ENCODE data around the gene KITLG.
"Not testable (repeated sequence)": the region's sequence is repeated elsewhere in the genome, so short reads cannot be mapped to it uniquely, and the experiment has no call there.

KITLG gene

GRCh38 chr12:88544991-88545980 is 35.0 kb downstream of the KITLG start:
- DNase-seq (ENCODE audit: low spot score), result no peak

GRCh38 chr12:88539893-88540292 is 40.4 kb downstream of the KITLG start:
- no peak for DNase-seq (ENCODE audit: low spot score)

DNA sequence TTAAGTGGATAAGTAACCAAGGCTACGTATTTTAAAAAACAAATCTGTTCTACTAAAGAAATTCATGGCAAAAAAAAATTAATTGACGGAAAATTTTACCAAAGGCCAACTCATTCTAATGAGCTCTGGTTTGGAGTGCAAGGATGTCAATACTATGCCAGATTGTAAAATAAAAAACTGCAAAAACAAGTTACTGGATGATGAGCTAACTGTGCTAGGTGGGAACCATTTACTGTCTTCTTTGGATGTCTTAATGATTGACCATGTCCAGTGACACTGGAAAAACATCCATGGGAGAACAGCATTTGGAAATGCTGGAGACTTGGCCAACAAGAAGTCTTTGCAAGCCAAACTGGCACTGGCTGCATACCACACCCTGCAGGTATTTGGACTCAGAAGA is 41.6 kb downstream of the KITLG start:
- no peak for DNase-seq (ENCODE audit: low spot score)

- DNase-seq (ENCODE audit: low spot score), result no peak
Observed at GRCh38 chr12:88538250-88538649, 42.0 kb downstream of the KITLG start.

DNA sequence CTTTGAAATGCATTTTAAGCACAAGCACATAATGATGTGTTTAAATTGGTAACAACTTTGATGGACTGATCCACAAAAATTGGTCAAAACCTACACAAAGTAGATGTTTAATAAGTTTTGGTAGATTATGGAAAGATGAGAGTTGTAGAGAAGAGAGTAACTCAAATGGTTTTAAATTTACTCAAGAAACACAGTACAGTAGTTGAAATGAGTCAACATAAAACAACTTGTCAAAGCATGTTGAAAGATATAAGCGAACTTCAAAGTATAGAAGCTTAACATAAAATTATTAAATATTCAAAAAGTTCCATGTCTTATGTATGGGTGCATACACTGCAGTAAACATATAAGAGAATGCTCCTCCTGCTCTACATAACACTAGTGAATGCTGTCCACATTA is 49.4 kb downstream of the KITLG start:
- no peak for DNase-seq (ENCODE audit: low spot score)

GRCh38 chr12:88529531-88530488 is 50.5 kb downstream of the KITLG start:
- no peak for DNase-seq (ENCODE audit: low spot score)

DNA sequence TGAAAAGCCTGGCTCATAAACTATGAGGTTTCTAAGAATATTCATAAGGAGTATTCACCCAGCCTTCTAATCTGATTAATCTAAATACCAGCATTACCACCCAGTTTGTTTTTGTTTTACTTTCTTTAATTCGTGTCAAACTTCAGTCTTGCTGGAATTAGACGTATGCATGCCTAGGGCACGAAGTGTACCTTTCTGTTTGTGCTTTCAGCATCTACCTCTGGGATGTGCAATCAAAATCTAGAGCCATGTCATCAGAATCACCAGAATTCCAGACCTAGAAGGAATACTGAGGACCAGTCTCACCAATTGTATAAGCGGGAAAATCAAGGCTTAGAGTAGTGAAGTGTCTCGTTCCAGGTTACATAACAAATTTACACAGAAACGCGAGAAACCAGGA is 57.3 kb downstream of the KITLG start:
- no peak for DNase-seq (ENCODE audit: low spot score)

DNA sequence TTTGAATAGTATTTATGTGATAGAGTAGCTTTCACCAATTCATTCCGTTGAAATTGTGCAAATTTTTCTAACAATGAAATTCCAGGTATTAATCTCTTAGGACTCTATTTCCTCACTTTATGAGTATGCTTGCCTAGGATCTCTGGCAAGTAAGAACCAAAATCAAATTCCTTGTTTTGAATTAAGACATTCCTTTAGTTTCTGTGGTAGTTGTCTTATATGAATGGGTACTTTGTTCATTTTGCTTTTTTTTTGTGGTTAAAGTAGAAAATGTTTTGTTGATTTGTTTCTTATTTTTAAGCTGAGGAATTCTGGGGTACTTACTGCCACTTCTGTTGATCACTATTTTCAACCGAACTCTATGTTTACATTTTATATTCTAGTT is 59.8 kb downstream of the KITLG start:
- DNase-seq (ENCODE audit: low spot score), result no peak

GRCh38 chr12:88519802-88520435 is 60.4 kb downstream of the KITLG start:
- no peak for DNase-seq (ENCODE audit: low spot score)

DNA sequence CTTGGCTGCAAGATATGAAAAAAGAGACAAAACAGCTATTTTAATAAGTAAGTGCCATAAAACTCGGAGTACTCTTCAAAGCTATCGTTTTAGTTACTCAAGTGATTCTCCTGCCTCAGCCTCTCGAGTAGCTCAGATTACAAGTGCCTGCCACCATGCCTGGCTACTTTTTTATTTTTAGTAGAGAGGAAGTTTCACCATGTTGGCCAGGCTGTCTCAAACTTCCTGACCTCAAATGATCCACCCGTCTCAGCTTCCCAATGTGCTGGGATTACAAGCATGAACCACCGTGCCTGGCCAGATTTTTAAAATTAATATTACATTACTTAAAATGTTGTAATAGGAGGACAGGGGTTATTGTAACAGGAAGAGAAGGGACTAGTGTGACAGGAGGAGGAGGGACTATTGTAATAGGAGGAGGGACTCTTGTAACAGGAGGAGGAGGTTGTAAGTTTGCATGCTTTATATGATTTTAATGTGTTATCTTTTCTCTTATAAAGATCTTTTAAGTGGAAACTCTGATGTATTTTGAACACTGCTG is 61.3 kb downstream of the KITLG start:
- no peak for DNase-seq (ENCODE audit: low spot score)

GRCh38 chr12:88516811-88517210 is 63.5 kb downstream of the KITLG start:
- DNase-seq (ENCODE audit: low spot score), result no peak

DNA sequence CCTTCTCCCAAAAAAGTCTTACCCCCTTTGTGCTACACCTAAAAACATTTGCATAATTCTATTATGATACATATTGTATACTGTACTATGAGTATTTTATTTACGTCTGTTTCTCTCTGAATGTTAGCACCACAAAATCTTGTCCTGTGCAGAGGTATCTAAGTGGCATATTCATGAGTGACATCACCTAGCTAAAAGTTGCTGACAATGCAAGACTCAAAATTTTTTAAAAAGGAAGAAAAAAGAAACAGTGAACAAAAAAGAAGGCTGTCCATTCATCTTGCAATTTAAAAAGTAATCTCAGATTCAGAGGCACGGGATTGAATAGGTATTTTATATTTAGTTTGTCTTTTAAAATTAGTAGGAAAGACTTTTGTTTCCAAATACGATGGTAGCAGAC is 69.4 kb downstream of the KITLG start:
- no peak for DNase-seq (ENCODE audit: low spot score)

DNA sequence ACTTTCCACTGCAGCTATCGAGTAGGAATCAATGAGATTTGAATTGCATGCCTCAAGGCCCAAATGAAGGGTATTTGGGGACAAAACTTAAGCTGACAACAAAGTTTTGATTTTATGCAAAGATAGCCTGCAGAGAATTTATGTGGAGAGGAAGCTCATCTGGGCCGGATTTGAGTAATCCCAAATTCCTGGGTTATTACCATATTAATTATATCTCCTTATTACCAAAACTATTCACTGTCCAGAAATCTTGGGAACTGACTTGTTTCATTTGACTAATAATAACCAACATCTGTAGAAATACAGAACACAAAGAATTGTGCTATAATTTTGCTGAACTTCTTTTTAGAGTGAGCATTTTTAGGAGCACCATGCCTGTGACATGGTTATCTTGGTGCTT is 70.4 kb downstream of the KITLG start:
- no peak for DNase-seq (ENCODE audit: low spot score)

DNA sequence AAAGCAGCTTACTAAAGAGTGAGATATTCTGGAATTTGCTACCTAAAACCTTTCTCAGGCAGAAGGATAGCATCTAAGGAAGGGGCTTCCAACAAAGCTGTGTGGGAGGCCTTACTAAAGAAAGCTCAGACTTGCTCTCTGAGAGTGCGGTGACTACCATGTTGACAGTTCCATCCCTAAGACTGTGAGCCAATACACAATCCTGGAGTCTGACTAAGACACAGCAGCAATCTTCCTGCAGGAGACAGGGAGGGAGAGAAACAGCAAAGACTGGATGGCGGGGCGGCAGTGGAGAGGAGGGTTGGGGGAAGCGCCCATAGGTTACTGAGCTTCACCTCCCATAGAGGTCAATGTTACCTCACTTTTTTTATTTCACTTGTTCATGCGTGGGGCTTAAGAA is 70.9 kb downstream of the KITLG start:
- DNase-seq (ENCODE audit: low spot score), result no peak

GRCh38 chr12:88507851-88508250 is 72.4 kb downstream of the KITLG start:
- DNase-seq (ENCODE audit: low spot score), result not testable (repeated sequence)

- DNase-seq (ENCODE audit: low spot score), result no peak
Observed at GRCh38 chr12:88507270-88507669, 73.0 kb downstream of the KITLG start.

DNA sequence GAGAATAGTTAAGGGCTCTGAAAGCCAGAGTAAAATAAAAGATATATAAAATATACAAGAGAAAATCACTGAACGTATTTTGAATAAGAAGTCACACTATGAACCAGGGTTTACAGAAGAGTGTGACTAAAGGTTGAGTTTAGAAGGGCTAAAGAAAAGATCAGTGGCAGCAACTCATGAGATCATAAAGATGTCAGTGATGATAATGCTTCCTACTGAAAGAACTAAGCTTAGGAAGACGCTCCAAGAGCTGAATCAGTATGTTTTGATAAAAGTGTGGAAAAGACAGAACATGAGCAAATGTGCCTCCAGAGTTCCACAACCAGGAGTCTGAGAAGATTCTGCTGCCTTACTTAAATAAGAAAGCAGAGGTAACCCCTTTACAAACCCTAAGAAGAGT is 74.6 kb downstream of the KITLG start:
- DNase-seq (ENCODE audit: low spot score), result no peak

GRCh38 chr12:88503281-88503703 is 77.0 kb downstream of the KITLG start:
- DNase-seq (ENCODE audit: low spot score), result peak; percentile 31

- DNase-seq (ENCODE audit: low spot score), result no peak
Observed at GRCh38 chr12:88501972-88502938, 78.0 kb downstream of the KITLG start.

- no peak for DNase-seq (ENCODE audit: low spot score)
Observed at GRCh38 chr12:88496891-88497371, 83.3 kb downstream of the KITLG start.
